ENCODE results near the gene PAAF1. TPM values are rescaled to one million over a fixed set of nuclear protein-coding genes. Genes with fewer than 3 reads are reported as not detected.

Gene PAAF1
- total and polyA plus RNA-seq, 7 donors, result 10.9 to 20.7 (median 16.7) TPM

- 57 to 81% methylated on average over 10 of the region's 10 CpGs for WGBS, 2 donors
- peaks cover 0 to 3% (median 0%) of the 10 kb centered on the region in 4 donors for H3K9me3 ChIP-seq
- no peaks in the 10 kb centered on the region for H3K4me1 ChIP-seq
- no peak for TF ChIP-seq POLR2A (IDR thresholded peaks at IDR 0.05)
- no peak for TF ChIP-seq POLR2AphosphoS5 (IDR thresholded peaks at IDR 0.05)
- TF ChIP-seq CTCF (IDR thresholded peaks at IDR 0.05), result no peak
- no peak for TF ChIP-seq EP300 (IDR thresholded peaks at IDR 0.05)
- no peak for DNase-seq
- no peaks in the 10 kb centered on the region for H3K27me3 ChIP-seq
- no peak overlapping the region for H3K4me3 ChIP-seq
- H3K36me3 ChIP-seq, result no peaks in the 10 kb centered on the region
- no peak overlapping the region for H3K27ac ChIP-seq
- intact Hi-C loops (cut with DNase I), result no loop called here
These were observed 68.1 kb downstream of the PAAF1 start for GRCh38 chr11:73944901-73945300.

GRCh38 chr11:73945396-73945795, 68.6 kb downstream of the PAAF1 start:
- Histone ChIP-seq H3K4me1 (no peaks in the 10 kb centered on the region), H3K27ac (no peak overlapping the region), H3K4me3 (no peak overlapping the region), H3K36me3 (no peaks in the 10 kb centered on the region), H3K27me3 (no peaks in the 10 kb centered on the region), H3K9me3 (peaks cover 0 to 3% (median 0%) of the 10 kb centered on the region in 4 donors)
- intact Hi-C loops (cut with DNase I), result no loop called here
- WGBS, 2 donors, result 12 to 59% methylated on average over 4 of the region's 4 CpGs
- no peak for DNase-seq
- no peak for TF ChIP-seq POLR2A (IDR thresholded peaks at IDR 0.05)
- TF ChIP-seq EP300 (IDR thresholded peaks at IDR 0.05), result no peak
- TF ChIP-seq POLR2AphosphoS5 (IDR thresholded peaks at IDR 0.05), result no peak
- TF ChIP-seq CTCF (IDR thresholded peaks at IDR 0.05), result no peak

DNA sequence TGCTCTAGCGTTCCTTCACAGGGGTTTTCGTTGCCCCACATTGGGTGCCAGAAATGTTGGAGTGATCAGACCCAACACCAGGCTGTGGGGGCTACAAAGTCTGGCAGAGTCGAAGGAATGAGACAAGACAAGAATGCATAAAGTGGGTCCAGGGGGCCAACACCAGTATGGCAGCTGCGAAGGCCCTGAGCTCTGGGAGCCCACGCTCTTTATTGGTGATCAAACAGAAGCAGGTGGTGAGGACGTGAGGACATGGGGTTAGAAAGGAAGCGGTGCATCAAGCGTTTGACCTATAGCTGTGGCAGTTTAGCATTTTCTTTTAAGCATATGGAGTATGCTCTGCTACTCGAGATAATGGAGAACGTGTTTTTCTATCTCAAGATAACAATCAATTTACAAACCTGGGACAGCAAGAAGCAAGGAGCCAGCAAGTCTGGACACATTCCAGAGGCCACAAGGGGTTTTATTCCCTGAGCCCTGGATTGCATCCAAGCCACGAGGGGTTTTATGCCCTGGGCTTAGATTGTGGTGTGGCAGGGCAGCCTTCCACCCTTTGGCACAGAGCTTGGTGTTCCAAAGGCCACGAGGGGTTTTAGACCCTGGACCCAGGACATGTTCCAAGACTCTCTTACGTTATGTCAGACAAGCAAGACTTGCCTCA, 70.1 kb downstream of the PAAF1 start:
- H3K36me3 ChIP-seq, result no peaks in the 10 kb centered on the region
- H3K4me1 ChIP-seq, result no peaks in the 10 kb centered on the region
- peak; percentile 6 for DNase-seq
- no peak overlapping the region for H3K27ac ChIP-seq
- no peaks in the 10 kb centered on the region for H3K27me3 ChIP-seq
- intact Hi-C loops (cut with DNase I), result no loop called here
- TF ChIP-seq CTCF (IDR thresholded peaks at IDR 0.05) (no peak), POLR2A (IDR thresholded peaks at IDR 0.05) (no peak), POLR2AphosphoS5 (IDR thresholded peaks at IDR 0.05) (no peak), EP300 (IDR thresholded peaks at IDR 0.05) (no peak)
- H3K9me3 ChIP-seq, result no peaks in the 10 kb centered on the region
- 79 to 80% methylated on average over 13 of the region's 13 CpGs for WGBS, 2 donors
- no peak overlapping the region for H3K4me3 ChIP-seq

DNA sequence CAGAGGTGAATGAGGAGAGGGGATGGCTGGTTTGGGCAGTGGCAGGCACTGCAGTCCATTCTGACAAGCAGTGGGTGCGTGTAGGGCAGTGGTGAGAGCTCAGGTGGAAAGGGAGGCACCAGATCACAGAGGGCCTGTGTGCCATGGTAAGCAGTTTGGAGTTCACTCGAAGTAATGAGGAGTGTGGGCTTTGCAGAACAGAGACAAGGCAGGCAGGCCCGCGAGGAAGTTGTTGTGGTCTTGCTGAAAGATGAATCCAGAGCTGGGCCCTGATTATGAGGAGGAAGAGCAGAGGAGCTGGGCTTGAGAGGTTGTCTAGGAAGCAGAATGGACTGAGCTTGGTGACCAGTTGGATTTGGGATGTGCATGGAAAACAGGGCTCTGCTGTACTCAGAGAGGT, 72.4 kb downstream of the PAAF1 start:
- Histone ChIP-seq H3K27ac (no peak overlapping the region), H3K36me3 (no peaks in the 10 kb centered on the region), H3K4me3 (no peak overlapping the region), H3K9me3 (no peaks in the 10 kb centered on the region), H3K27me3 (peaks cover 0 to 2% (median 0%) of the 10 kb centered on the region in 3 donors), H3K4me1 (no peaks in the 10 kb centered on the region)
- 80 to 87% methylated on average over 4 of the region's 4 CpGs for WGBS, 2 donors
- peak; percentile 35 for DNase-seq
- intact Hi-C loops (cut with DNase I), result no loop called here
- TF ChIP-seq CTCF (IDR thresholded peaks at IDR 0.05) (no peak), POLR2AphosphoS5 (IDR thresholded peaks at IDR 0.05) (no peak), EP300 (IDR thresholded peaks at IDR 0.05) (no peak), POLR2A (IDR thresholded peaks at IDR 0.05) (no peak)

GRCh38 chr11:73949912-73950311, 73.1 kb downstream of the PAAF1 start:
- peak; percentile 10 for DNase-seq
- TF ChIP-seq EP300 (IDR thresholded peaks at IDR 0.05) (no peak), POLR2AphosphoS5 (IDR thresholded peaks at IDR 0.05) (no peak), CTCF (IDR thresholded peaks at IDR 0.05) (no peak), POLR2A (IDR thresholded peaks at IDR 0.05) (no peak)
- Histone ChIP-seq H3K4me3 (no peak overlapping the region), H3K27me3 (peaks cover 0 to 3% (median 0%) of the 10 kb centered on the region in 3 donors), H3K27ac (no peak overlapping the region), H3K36me3 (no peaks in the 10 kb centered on the region), H3K9me3 (no peaks in the 10 kb centered on the region), H3K4me1 (no peaks in the 10 kb centered on the region)
- WGBS, 2 donors, result 86 to 96% methylated on average over 5 of the region's 5 CpGs
- intact Hi-C loops (cut with DNase I), result no loop called here

All from sigmoid colon (tissue), 7 donors.